GM19455 (cell line): ENCODE measurements around the gene COL4A1.

Experiments
- ATAC-seq: cut with Tn5 transposase; IDR thresholded peaks from one replicate; pipeline ENCODE4 v1.9.1; 2021; ENCODE audit not compliant: unreplicated experiment

COL4A1 gene

DNA sequence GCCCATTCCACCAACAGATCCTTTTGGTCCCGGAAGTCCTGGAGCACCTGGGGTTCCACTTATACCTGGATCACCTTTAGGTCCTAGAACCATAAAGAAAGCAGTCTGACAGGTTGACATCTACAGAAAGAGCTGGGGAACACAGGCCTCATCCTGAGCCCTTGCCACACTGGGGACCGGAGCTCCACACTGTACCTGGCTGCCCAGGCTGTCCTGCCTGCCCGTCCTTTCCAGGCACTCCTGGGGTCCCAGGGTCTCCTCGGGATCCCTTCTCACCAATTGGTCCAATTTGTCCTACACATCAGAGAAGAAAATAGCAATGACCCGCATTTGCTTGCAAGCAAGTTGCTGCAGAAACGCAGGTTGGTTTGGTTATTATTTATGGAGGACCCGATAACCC is 130.5 kb downstream of the COL4A1 start:
- ATAC-seq = no peak

DNA sequence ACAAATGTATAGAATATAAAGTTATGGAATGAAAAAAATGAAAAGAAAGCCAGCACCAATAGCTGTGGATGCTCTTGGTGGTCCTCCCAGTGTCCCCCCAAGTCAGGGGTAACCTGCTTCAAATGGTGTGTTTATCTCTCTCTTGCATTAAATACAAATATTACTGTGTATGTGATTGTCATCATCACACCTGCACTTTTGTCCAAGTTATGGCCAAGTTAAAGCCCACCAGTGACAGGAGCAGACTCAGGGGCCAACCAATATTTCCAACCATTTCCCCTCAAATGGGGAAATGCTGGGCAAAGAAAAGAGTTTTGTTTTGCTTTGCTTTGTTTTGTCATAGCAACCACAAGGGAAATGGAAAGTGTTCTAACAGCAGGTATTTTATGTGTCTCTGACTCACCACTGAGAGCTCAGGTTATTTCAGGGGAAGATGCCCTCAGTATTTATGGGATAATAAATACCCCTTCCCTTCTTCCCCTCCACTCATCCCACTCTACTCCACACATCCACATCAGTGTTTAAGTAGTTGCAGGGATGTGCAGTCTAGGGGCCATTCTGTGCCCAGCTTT is 133.6 kb downstream of the COL4A1 start:
- no peak for ATAC-seq

DNA sequence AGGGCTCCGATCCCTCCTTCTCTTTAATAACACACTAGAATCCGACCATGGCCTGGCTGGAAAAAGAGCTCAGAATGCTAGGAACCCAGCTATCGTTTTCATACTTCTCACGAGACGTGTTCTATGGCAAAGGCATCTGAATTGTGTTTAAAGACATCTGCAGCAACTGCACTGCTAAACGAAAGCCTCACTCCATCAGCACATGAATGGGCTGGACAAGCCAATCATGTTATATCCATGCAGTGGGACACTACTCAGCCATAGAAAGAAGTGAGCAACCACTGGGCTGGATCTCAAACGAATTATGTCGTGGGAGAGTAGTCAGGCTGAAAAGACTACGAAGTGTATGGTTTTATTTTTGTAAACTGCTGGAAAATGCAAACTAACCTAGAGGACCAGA is 136.1 kb downstream of the COL4A1 start:
- no peak for ATAC-seq

DNA sequence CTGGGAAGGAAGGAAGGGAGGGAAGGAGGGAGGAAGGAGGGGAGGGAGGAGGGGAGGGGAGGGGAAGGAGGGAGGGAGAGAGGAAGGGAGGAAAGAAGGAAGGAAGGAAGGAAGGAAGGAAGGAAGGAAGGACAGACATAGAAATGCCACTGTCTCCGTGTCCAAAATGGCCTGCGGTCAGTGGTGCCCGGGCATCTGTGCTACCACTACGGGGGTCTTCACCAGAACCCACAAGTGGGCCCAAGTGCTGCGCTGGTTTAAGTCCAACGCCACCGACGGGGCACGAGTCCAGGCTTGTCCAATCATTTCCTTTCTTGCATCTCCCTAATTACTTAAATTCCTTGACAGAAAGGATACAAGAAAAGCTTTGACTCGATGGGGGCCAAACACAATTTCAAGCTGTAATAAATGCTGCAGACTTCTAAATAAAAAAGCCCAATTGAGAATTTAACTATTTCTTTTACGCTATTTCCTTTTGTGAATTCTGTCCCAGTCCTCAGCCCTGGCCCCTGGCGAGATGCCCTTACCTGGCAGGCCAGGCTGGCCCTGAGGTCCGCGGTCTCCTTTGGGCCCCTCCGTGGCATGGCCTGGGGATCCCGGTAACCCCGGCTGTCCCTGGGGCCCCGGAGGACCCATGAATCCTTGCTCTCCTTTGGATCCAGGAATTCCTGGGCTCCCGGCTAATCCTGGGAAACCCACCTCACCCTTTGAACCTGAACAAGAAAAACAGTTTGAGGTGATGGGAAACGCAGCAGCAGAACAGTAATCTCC is 136.8 kb downstream of the COL4A1 start:
- ATAC-seq = no peak

DNA sequence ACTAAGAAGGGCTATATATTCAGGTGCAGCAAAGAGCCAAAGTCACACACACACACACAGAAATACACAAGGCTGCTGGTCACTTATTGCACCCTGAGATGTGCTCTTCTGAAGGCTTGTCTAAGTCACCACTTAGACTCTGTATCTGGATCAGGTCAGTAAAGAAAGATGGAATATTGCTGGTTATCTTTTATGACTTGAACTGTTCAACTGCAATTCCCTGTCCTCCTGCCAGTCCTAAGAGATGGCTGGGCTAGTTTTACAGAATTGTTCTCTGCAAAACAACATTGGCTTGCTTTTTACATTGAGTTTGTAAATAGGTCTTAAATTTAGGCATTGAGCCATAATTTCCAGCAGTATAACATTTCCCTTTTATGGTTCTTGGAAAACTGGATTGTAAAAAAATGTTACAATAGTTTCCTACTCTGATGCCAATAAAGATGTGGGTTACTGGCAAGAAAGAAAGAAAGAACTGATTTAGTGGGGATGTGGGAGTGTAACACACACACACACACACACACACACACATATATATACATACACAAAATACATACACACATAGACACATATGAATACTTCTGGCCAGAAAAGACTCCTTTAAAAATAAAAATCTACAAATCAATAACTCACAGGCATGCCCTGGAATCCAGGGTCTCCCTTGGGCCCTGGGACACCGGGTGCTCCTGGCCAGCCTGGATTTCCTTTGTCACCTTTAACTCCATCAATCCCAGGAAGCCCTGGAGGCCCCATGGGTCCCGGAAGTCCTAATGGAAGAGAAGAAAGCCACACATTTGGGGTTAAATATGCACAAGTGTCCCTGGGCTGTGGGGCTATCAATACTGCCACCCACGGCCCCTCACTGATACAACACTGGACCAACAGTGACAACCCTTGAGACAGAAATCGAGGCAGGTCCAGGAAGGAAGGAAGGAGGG is 137.7 kb downstream of the COL4A1 start:
- ATAC-seq = no peak

DNA sequence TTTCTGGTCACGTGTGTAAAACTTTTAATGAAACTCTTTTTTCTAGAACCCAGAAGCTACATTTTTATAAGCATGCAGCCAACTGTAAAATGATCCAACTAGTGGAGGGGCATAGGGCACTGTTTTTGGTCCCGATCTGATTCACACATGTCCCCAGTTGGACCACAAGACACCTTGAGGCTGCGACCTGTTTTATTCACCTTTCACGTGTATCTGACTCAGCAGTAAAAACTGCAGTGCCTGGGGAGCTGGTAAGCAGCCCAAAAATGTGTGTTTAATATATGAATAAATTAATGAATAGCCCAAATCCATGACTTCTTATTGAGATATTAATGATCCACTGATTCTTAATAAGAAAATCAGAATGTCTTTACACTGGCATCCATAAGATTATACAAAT is 140.4 kb downstream of the COL4A1 start:
- ATAC-seq = no peak

DNA sequence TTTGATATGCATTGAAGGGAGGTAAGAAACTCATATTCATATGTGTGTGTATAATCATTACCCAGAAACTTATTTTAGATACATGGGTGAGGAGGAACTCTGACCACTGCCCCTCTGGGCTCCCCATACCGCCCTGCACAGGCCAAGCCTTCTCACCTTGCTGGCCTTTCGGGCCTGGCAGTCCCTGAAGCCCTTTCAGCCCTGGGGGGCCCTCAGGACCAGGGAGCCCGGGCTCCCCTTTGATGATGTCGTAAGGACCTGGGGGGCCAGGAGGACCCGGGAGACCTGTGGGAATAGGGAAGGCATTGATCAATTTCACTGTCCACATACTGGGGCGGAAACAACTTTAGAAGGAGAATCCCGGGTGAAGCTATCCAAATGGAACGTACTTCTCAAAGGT is 142.3 kb downstream of the COL4A1 start:
- no peak for ATAC-seq

DNA sequence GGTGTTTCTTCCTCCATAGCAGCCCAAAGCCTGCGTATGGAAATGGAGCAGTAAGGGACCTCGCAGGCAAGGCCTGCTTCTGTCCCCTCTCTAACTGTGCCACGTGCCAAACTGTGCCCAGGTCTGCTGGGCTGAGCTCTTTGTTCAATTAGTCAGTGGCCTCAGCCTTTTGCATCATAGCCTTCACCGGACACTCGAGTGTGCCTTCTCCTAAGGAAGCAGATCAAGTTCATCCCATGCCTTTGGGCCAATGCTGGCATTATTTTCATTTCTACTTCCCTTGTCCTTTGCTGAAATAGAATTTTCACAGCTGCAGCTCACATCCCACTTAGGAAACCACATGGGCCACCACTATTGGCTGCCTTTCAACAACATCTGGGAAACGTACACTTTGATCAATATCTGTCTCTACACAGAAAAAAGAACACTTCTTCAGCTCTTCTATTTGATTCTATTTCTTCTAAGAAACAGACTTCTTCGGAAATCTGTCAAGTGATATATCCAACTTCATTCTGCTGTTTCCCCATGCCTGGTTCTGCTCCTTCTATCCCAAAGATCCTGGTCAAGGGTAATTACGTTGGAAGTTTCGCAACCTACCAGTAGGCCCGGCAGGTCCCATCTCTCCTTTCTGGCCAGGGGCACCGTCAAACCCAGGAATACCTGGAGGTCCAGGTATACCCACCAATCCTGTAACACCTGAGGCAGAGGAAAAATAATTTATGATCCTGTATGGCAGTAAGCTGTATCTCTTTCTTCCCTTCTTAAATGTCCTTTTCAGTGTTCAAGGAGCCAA is 143.9 kb downstream of the COL4A1 start:
- no peak for ATAC-seq

DNA sequence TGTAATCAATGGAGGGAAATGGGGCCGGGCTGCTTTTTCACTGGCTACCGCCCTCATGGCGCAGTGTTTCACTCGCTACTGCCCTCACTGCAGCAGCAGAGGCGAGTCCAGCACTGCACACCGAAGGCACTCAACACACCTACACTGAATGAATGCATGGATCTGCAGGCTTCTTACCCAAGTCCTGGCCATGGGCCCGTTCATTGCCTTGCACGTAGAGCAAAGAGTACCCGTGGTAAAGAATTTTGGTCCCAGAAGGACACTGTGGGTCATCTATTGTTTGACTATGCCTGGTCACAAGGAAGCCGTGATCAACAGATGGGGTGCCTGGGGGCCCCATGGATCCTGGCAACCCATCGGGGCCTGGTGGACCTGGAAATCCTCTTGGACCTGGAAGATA is 144.9 kb downstream of the COL4A1 start:
- ATAC-seq = no peak

DNA sequence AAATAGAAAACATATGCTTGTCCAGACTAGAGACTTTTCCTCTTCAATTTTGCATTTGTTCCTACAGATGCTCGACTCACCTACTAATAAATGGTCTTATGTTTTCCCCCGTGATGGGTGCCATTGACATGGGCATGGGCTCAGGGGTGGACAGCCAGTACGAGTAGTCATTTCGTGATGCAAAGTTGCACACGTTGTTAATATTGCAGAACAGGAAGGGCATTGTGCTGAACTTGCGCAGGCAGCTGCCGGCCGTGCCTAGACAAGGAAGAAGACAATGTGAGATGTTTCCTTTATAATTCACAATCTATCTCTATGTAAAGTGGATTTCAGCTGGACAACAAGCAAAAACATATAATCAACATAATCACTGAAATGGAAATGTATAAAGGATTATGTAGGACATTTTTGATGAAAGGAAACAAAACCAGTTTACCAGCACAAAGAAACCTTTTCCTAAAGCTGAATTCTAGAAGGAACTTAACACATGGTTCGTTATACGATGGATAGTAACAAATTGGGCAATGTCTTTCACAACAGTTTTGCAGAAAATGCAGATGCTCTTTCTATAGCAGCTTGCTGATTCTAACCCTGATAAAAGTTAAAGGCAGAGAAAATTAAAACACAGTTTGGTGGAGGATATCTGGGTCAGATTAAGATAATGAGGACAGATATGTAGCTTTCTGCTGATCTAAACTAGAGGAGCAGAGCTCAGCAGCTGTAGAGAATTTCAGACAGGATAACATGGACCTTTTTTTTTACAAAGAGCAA is 145.7 kb downstream of the COL4A1 start:
- no peak for ATAC-seq

DNA sequence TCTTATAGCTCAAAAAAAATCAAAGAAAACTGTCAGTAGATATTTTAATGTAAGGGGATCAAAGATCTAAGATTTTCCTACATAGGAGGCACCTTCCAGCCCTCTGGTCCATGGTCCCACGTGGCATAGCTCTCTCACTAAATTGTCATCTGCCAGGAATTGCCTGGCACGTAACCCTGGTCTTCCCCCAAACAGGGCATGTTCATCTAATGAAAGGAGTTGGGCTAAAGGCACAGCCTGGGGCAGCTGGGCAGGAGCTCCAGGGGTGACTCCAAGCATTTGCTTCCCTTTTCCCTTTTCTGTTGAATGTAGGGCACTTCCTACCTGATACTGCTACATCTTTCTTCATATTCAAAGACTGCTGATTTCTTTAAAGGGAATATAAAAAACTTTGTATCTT is 148.7 kb downstream of the COL4A1 start:
- no peak for ATAC-seq

DNA sequence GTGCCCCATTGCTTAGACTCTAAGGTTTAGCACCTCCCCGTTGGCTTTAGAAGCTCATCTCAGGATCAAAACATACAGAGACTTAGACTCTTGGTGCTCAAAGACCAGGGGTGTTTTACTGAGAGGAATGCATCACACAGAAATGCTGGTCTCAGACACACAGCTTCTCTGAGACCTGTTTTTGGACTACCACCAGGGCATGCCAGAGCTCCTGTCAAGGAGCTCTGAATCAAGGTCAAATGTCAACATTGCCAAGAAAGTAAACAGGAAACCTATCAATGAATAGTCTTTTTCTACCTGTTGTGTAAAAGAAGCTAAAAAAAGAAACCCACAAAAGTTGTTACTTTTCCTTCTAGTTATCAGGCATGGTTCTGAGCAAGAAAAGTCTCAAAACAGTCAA is 149.2 kb downstream of the COL4A1 start:
- ATAC-seq = no peak

DNA sequence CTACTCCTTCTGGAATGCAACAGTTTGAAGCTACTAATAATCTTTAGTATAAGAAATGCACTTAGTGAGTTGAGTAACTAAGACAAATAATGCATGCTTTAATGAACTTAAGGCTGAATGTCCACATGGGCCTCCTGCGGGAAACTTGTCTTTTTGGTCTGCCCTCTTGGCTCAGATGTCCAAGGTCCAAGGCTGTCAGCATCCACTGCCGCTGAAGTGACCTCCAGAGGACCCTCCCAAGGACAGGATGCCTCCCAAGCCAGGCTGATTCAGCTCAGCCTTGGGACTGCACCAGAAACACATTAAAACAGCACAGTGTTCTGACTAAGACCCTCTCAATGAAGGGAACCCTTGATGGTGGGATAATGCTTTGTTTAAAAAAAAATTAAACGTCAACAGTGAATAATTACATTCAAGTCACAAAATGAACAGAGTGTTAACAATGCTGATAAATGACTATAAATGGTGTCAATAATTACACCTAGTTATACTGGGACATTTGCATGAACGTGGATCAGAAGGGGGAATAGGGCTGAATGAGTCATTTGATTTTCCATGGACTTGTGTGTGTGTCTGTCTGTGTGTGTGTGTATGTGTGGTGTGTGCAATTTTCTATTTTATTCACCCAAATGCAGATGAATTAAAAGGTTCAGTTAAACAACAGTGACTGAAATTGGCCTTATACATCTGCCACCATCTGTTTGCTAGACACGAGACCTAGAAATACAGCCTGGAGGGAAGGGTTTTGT is 150.5 kb downstream of the COL4A1 start:
- ATAC-seq = no peak

DNA sequence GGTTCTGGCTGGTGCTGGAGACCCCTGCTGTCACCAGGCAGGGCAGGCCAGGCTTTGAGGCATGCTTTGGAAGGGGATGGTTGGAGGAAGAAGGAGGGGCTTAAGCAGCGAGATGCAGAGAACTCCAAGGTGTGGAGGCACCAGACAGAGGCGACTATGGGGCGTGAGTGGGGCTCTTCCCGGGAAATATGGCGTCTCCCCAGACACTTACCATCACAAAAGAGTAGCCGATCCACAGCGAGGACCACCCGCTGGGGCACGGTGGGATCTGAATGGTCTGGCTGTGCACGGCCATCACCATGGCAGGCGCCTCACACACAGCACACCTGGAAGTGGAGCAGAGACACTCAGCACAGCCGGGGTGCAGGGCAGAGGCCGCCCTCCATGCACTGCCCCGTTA is 151.9 kb downstream of the COL4A1 start:
- ATAC-seq = no peak

DNA sequence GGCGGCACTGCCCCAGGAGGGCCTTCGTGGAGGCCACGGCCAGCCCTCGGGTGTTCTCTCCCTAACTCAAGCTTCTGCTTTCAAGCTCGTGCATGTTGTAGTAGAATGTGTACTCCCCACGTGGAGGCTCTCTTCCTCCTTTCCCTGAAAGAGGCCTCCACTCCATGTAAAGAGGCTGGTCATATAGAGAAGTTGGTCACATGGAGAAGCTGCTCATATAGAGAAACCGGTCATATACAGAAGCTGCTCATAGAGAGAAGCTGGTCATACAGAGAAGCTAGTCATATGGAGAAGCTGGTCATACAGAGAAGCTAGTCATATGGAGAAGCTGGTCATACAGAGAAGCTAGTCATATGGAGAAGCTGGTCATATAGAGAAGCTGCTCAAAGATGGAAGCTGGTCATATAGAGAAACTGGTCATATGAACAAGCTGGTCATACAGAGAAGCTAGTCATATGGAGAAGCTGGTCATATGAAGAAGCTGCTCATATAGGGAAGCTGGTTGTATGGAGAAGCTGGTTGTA is 152.5 kb downstream of the COL4A1 start:
- ATAC-seq = no peak

DNA sequence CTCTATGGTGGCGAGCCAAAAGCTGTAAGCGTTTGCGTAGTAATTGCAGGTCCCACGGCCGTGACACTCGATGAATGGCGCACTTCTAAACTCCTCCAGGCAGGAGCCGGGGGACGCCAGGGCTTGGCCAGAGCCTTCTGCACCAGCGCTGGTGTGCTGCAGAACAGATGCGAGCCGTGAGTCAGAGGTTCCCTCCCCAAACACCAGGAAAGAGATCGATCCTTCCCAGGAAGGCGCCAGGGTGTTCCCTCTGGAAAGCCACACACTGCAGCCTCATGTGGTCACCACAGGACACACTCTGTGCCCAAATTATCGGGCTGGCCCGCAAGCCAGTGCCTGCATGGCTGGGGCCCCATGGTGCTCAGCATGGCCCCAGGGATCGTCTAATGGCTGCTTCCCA is 154.6 kb downstream of the COL4A1 start:
- no peak for ATAC-seq

DNA sequence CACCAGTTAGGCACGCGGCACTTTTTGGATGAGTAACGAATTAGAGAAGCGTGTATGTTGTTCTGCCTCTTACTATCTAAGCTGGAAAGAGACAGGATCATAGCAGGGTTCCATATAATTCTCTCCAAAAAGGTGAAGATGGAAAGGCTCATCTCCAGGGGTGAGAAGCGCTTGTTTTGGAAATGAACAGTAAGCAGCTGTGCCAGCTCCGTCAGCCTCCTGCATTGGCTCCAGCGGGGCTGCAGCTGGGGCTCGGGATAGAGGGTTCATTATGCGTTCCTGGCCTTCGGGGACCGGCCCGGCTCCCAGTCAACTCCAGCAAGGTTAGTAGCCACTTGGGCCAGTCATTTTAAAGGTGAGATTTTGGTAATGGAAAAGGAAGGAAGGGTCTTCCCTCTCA is 155.5 kb downstream of the COL4A1 start:
- ATAC-seq = no peak

DNA sequence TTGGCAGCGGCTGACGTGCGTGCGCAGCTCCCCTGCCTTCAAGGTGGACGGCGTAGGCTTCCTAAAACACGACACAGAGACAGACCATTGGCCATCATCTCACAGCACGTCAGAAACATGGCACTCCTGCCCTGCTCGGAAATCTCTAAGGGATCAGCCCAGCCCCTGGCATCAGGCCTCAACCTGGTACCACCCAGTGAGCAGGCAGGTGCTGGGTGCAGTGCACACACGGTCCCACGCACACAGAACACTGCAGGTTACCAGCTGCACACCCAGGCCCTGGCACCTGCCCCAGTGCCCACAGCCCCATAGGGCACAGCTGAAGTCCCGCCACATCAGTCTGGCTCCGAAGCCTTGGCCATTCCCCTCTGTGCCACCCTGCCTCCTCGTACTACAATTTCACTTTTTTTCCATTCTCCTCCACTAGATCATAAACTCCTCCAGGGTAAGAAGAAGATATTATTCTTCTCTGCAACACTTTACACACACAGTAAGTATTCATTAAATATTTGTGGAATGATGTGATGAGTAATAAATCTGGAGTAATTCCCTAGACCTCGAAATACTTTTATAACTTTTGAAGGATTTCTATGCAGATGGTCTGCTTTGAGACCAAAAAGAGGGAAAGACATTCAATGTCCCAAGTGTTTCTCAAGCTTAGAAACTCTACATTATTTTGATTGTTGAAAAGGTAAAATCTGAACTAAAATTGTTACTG is 156.4 kb downstream of the COL4A1 start:
- no peak for ATAC-seq

DNA sequence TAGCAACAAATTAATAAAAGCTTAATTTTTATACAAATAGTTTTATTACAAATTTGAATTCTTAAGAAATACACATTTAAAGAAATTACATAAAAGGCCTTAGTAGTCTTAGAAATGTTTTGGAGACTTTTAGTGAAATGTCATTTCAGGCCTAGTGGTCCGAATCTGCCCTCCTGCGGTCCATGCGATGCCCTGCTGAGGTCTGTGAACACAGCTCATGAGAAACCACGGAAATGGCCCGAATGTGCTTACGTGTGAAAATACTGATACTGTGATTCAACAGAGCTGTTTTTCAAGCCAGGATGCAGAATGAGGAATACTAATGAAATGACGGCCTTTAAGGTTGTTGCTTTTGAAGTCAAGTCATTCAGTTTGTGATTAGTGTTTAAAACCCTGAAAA is 157.9 kb downstream of the COL4A1 start:
- ATAC-seq = no peak
